K562 (cell line): ENCODE results near the gene KMT2E.

Source experiments
- CEBPB ChIP-seq: fragments of 450-650 bp; IDR thresholded peaks from 2 replicates; pipeline ENCODE4 v1.6.1; 2016; ENCODE audit warnings: missing genetic modification characterization, missing compliant biosample characterization
- KLF13 ChIP-seq: fragments of 450-650 bp; IDR thresholded peaks from 2 replicates; pipeline ENCODE4 v1.6.1; 2016; ENCODE audit warnings: missing genetic modification characterization, low read depth, mild to moderate bottlenecking, missing compliant biosample characterization, moderate library complexity, borderline replicate concordance
- SIN3A ChIP-seq, 2 experiments: fragments of 150-350 bp in 1 of 2; IDR thresholded peaks; 2 replicates each; pipeline ENCODE4 v1.6.1; 2011 to 2016; ENCODE audit warnings: borderline replicate concordance in 2 of 2, low read depth in 2 of 2, low read length in 2 of 2, mild to moderate bottlenecking in 2 of 2, moderate library complexity in 2 of 2; ENCODE audit not compliant: control insufficient read depth in 1 of 2
- TEAD4 ChIP-seq, 2 experiments: sonication (generic) in 1 of 2; formaldehyde crosslinking in 1 of 2; IDR thresholded peaks; 2 replicates each; pipeline versions ENCODE4 v1.6.1 to v1.8.0; 2012 to 2022; ENCODE audit warnings: borderline replicate concordance in 1 of 2, inconsistent platforms in 1 of 2, low read length in 1 of 2, mild to moderate bottlenecking in 1 of 2, missing genetic modification reagents in 1 of 2
- TF ChIP-seq, protein P1 (sequence below), 3 experiments: IDR thresholded peaks in 2 of 3; conservative IDR thresholded peaks in 1 of 3; 2 replicates each; pipeline ENCODE4 v1.5.1; 2011 to 2012; ENCODE audit warnings: low read length in 3 of 3, mild to moderate bottlenecking in 3 of 3, control low read depth in 2 of 3, improper control_type of control experiment in 1 of 3, inconsistent platforms in 1 of 3, low read depth in 1 of 3, mixed read lengths in 1 of 3, moderate library complexity in 1 of 3; ENCODE audit not compliant: insufficient read depth in 2 of 3

DNA sequence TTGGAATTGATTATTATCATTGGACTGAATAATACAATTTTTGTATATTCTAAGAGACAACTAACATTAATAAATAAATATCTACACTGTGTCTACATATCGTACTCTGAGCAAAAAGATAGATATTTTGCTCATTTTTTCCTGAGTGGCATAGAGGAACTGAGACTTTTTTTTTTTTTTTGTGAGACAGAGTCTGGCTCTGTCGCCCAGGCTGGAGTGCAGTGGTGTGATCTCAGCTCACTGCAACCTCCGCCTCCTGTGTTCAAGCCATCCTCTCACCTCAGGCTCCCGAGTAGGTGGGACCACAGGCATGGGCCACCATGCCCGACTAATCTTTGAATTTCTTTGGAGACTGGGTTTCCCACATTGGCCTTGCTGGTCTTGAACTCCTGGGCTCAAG is 14.0 kb downstream of the KMT2E start:
- TF ChIP-seq CEBPB (tag) (no peak), KLF13 (tag) (no peak), SIN3A (IDR thresholded peaks at IDR 0.05; ENCODE audit: borderline replicate concordance in 2 of 2, control insufficient read depth in 1 of 2, low read depth in 2 of 2, low read length in 2 of 2) (no peak), TEAD4 (IDR thresholded peaks at IDR 0.05; ENCODE audit: low read length) (no peak), TEAD4 (CRISPR knock-in tag; IDR thresholded peaks at IDR 0.05; ENCODE audit: borderline replicate concordance) (no peak)
- TF ChIP-seq, protein P1, sequence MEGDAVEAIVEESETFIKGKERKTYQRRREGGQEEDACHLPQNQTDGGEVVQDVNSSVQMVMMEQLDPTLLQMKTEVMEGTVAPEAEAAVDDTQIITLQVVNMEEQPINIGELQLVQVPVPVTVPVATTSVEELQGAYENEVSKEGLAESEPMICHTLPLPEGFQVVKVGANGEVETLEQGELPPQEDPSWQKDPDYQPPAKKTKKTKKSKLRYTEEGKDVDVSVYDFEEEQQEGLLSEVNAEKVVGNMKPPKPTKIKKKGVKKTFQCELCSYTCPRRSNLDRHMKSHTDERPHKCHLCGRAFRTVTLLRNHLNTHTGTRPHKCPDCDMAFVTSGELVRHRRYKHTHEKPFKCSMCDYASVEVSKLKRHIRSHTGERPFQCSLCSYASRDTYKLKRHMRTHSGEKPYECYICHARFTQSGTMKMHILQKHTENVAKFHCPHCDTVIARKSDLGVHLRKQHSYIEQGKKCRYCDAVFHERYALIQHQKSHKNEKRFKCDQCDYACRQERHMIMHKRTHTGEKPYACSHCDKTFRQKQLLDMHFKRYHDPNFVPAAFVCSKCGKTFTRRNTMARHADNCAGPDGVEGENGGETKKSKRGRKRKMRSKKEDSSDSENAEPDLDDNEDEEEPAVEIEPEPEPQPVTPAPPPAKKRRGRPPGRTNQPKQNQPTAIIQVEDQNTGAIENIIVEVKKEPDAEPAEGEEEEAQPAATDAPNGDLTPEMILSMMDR (IDR thresholded peaks at IDR 0.05 in 2 of 3, conservative IDR thresholded peaks at IDR 0.05 in 1 of 3; ENCODE audit: insufficient read depth in 2 of 3, low read depth in 1 of 3, low read length in 3 of 3) = no peak
